DMS53 (cell line): ENCODE results near the gene GSE1.

Experiments
- DNase-seq: peaks from one replicate; lab custom pipeline; 2025; lab: John Stamatoyannopoulos, UW

Gene GSE1

DNA sequence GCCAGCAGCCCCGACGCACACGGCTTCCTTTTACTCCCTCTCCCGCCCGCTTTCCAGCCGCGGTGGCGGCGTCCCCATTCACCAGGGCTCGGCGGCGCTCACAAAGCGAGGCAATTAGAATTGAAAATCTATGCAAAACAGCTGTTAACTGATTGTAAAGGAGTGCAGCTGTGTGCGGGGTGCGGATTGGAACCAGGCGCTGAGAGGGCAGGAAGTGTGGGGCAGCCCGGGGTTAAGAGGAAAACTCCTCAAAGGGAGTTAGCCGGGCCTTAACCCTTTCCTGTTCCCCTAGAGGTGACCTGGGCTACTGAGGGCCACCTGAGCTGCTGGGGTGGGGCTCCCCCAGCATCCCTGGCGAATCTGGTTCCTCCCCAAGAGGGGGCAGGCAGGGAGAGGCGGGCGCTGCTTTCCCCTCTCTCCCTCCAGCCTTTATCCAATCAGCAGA, 5.8 kb upstream of the GSE1 start:
- peak; percentile 56 for DNase-seq

DNA sequence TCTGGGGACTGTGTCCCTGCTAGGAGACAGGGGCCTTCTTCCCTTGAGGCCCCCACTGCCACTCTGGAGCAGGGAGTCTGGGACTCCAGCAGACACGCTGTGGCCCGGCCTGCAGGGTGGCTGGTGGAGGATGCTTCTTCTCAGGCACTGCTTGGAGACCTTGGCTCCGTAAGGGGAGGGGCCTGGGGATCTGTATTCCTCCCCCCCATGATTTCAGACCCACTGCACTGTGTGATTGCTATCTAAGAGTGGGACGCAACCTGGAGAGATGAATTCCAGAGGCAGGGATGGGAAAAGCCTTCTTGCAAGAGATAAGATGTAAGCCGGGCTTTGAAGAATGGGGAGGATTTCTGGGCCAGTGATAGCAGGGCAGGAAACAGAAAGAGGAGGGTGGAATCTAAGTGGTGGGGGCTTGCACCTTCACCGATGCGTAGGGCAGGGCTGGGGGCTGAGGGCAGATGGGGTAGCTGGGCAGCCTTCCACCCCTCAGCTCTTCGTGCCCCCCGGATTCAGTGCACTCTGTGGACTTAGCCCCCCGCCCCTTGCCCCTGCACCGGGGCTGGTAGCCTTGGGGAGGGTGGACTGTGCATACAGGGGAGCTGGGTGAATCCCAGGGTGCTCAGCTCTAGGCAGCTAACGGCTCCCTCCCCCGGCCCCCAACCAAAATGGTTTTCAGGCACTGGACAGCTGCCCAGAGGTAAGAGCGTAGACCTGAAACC, 5.2 kb upstream of the GSE1 start:
- DNase-seq = peak; percentile 60

DNA sequence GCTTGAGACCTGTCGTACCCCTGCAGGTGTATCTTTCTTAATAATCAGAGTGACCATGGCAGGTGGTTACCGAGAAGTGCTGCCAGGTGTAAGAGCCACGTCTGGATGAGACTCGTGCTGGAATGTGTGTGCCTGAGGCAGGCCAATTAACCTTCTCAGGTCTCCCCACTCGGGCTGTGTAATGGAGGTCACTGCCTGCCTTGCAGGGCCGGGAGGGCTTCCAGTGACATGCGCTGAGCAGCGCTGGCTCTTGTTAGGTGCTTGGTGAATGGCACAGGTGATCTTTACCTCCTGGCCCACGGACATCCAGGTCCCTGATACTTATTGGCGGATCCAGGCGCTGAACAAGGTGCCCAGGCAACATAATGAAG, 4.6 kb upstream of the GSE1 start:
- peak; percentile 72 for DNase-seq

DNA sequence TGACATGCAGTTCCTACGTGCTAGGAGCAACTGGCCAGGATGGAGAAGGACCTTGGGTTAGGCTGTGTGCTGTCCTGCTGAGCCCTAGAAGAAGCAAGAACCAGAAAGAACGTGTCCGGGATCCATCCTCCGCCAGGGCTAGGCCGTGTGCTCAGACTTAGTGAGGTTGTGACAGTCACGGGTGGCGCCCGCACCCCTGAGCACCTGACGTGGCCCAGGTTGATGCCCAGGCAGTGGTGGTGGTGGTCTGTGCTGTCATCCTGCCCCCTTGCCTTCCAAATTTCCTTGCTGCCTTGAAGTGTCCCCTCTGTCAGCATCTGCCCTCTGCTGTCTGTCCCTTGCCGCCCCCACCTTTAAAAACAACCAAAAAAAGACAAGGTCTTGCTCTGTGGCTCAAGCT, 4.2 kb upstream of the GSE1 start:
- no peak for DNase-seq

DNA sequence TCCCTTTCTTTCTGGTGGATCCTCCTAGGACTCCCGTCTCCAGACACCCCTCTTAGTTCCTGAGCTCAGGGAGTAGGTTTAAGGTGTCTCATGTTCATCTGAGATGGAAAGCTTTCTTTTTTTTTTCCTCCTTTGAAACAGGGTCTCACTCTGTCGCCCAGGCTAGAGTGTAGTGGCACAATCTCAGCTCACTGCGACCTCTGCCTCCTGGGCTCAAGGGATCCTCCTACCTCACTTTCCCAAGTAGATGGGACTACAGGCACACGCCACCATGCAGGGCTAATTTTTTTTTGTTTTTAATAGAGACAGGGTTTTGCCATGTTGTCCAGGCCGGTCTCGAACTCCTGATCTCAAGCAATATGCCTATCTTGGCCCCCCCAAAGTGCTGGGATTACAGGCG, 3.6 kb upstream of the GSE1 start:
- DNase-seq = no peak

DNA sequence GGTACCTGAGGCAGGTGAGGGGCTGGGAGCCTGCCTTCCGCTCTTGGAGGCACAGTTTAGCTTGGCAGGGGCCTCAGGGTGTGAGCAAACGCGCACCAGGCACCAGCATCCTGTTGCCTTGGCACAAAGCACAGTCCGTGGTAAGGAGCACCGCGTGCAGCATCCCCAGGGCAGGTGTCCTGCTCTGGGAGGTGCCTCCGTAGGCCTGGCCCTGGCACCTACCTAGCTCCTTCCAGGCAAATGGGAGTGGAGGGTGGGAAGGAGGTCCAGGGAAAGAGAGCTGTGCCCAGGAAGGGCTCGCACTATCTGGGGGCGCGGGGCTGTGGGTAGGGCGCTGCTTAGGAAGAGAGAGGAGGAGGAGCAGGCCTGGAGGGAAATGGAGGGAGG, 3.1 kb upstream of the GSE1 start:
- DNase-seq = peak; percentile 81

DNA sequence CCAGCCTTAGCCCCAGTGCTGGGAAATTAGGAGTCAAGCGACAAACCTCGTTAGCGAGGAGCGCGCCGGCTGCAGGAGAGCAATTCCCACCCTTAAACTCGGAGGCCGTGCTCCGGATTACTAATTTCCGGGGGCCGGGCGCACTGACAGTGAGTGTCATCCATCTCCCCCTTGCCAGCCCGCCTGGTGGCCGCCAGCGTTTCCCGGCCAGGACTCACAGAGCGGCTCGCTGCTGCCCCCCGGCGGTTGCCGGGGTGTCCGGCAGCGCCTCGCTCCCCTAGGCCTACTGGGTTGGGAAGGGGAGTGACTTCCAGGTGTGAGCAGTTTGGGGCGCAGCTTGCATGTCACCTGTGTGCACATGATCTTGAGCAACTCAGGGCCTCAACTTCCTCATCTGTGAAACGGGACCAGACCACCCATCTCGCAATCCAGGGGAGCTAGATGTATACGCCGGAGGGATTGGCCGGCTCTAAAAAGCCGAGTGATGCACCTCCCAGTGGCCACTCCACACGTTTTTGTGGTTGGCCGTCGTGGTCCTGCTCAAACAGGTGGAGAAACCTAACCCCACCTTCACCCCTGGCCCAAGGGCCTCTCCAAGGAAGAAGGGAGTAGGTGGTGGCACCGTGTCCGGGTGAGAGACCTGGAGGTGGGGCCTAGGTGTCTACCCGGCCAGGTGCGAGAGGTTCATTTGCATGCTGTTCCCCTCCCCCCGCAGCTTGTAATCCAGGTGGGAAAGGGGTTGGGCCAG, 2.5 kb upstream of the GSE1 start:
- DNase-seq = peak; percentile 97

DNA sequence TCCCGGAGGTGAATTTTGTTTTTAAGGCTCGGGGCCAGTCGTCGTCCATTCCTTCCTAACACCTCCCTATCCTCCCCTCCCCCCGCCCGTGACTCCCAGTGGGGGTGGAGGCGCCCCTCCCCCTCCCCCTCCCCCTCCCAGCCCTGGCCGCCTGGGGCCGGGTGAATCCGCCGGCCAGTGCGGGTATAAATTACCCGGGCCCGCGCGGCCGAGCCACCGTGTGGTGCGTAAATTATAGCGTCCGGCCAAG, 2.0 kb upstream of the GSE1 start:
- DNase-seq = no peak

DNA sequence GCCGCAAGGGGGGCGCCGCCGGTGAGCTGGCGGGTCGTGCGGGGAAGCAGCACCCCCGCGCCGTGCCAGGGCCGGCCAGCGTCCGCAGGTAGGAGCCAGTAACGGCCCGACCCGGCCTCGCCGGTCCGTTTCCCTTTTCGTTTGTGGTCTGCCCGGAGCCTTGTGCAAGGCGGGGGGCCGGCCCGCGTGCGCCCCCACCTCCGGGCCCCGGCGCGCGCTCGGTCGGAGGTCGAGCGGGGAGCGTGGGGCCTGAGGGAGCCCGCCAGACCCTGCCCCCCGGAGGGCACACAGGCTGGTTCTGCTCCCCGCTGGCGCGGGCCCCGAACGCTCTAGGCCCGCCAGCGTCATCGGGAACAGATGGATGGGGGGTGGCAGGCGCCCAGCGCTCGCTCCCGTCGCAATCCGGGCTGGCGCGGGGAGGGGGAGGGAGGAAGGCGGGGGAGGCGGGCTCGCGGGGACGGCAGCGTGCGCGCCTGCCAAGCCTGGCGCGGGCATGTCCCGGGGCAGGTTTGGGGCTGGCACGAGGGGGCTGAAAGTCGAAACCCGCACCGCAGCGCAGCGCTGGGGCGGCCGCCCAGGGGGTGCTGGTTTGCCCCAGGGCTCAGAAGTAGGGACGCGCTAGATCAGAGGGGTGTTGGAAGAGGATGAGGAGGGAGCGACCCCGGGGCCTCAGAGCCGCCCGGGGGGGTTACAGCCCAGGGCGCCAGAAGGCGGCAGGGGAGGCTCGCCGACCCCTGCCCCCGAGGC, 1.5 kb upstream of the GSE1 start:
- peak; percentile 92 for DNase-seq

DNA sequence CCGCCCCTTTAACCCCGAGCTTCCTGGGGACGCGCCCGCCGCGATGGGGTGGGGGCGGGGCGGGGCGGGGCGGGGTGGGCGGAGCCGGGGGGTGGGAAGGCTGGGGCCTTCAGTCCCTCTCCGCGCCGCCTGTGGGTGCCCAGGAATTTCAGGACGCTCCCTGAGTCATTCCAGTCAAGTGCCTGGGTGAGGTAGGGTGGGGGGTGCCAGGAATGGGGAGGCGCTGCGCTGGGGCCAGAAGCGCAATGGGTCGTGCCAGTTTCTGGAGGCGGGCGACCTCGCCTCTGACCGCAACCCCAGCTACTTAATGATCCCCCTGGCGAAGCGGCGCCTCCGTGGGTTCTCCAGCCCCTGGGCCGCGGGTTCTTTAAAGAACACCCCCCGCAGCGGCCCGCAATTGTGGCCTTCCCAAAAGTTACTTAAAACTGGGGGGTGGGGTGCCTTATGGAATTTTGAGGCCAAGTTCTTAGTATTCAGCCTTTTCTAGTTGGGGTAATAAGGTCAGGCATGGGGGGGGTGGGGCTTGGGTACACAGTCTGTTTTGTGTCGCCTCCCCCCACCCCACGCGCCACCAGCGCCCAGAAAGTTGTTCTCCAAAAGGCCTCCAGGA, 826 bp upstream of the GSE1 start:
- DNase-seq = peak; percentile 95

DNA sequence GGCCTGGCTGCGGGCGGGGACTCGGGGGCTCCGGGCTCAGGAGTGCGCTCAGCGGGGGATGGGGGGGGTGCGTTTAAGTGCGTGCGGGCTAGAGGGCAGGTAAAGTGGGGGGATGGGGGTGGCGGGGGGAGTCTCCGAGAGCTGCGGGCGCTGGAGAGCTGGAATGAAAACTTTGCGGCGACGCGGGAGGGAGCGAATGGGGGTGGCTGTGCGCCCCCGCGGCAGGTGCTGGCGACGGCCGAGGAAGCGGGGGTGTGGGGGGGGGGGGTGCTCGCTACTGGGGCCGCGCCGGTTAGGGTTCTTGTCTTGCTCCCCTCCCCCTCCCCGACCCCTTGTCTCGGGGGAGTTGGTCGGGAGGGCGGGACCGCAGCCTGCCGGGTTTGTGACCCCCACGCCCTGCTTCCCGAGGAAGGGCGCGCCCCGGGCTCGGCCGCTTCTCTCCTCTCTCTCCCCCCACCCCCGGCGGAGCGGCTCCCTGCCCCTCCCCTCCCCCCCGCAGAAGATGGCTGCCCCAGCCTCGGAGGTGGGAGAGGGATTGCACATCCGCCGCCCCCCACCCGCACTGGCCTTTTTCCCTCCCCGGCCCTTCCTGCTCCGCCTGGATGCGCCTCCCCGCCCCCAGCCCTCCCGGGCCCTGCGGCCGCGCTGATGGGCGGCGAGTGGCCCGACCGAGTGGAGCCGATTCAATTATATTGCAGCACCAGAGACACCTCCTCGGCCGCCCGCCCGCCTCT, 649 bp downstream of the GSE1 start:
- peak; percentile 72 for DNase-seq

DNA sequence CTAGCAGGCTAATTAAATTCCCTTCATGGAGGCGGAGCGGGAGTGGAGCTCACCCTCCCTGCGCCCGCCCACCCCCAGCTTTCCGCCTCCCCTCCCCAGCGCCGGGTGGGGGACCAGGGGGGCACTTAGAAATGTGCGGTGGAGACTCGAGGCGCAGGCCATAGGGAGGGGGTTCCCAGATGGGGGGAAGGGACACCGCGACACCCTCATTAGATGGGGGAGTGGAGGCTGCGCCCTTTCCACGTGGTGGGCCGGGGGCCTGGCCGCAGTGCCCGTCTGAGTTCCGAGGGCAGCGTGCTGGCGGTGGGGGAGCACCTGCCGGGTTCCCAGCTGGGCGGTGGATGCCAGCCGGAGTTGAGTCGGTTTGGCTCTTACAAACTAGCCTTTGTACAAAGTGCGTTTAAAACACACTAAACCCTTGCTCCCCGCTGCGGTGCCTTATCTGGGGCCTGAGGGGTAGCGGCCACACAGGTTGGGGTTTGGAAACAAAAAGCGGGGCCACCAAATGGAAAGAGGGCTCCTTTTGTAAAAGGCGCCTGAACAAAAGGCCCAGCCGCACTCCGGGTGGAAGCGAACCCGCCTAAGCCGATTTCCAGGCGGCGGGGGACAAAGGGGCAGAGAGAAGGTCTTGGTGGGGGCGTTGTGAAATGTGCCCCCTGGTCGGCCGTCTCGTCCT, 1.4 kb downstream of the GSE1 start:
- peak; percentile 63 for DNase-seq

DNA sequence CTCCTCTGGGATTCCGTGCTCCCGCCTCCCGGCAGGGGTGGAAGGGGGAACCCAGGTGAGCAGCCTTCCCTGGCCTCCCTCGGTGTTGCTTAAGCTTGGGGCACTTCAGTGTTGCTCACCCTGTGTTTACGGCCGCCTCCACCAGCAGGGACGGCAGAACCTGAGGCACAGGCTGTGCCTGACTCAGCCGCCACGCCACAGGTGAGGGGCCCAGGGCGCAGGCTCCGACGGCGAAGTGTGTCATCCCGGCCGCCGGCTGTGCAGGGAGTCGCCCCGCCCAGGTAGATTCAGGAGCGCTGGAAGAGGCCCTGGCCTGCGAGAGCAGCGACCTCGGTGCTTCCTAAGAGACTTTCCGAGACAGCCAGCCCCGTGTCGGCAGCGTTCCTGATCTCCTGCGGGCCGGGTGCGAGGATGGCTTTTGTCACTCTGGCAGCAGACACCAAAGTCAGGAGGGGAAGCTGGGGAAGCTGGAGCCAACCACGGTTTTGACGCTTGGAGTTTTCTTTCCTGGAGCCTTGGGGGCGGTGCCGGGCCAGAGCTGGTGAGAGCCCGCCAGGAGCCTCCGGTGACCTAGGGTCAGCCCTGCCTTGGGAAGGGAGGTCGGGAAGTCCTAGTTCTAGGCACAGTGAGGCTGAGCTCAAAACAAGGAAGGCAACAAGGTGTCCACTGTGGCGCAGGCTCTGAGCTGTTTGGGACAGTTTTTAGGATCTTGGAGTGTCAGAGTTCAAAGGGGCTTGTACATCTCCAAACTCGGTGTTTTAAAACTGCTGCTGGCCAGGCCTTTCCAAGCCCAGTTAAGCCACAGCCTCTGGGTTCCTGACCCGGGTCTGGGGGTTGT, 2.1 kb downstream of the GSE1 start:
- peak; percentile 94 for DNase-seq

DNA sequence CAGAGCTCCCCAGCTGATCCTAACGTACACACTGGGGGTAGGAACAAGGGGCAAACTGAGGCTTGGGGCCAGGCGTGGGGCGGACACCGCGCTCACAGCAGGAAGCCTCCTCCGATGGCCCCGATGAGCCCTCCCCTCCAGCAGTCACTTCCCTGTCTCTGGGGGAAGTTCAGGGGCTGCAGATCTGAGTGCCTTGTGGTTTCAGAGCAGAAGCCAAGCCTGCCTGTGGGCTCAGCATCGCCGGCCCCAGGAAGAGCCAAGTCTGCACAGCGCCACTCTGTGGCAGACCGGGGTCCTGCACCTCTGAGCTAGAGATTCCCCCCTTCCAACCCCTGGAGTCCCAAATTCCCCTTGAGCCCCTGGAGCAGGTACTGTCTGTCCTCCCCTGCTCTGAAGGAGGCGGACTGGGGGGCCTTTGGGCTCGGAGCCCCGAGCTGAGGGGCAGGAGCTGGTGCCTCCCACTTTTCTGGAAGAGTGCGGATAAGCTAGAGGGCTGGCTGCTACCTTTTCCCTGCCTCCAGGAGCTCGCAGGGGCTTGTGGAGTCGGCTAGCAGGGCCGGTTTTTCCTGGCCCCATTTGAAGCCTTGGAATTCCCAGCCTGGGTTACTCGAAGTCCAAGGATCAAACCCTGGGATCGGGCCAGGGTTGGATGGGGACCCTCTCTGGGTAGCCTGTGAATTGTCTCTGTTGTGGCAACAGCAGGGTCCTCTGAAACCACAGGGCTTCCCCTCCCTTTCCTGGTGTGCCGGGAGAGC, 2.9 kb downstream of the GSE1 start:
- peak; percentile 75 for DNase-seq

DNA sequence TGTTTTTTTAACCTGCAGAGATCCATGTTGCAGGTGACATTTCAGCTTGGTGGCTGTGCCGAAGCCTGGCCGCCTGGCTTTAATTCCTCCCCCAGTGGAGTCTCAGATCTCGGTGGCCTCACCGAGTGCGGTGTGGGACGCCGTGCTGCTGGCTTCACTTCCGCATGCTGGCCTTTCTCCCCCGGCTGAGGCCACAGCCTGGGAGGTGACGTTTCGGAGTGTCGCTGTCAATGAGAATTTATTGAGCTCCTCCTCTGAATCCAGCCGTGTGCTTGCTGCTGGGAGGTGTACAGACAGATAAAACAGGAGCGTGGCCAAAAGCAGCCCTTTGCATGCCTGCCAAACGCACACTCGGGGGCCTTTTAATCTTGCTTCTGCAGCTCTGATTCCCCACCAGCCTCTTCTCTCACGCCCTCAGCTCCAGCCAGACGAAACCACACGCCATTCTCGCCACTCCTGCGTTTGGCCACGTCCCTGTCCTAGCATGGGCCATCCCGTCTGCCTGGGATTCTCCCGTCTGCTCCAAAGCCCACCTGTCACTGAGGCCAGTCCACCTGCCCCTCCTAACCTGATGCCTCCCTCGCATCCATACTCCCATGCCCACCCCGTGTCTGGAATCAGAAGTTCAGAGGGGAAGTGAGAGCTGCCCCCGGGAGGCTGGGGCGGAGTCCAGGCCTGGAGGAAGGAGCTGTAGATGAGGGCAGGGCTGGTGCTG, 3.6 kb downstream of the GSE1 start:
- no peak for DNase-seq

DNA sequence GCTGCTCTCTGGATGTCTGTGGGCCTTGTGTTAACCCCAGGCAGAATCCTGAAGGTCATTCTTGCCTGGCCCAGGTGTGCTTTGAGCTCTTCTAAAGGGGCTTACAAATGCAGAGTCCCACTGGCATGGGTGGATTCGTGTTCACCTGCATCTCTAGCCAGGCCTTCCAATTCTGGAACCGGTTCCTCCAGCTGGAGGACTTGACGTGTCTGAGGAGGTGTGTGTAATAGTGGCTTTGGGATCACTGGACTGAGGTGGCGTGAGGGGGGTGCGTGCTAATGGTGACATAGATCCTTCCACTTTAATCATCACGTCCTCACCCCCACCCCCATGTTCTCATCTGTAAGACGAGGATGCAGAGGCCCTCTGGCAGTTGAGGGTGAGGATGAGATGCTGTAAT, 4.8 kb downstream of the GSE1 start:
- DNase-seq = peak; percentile 61

DNA sequence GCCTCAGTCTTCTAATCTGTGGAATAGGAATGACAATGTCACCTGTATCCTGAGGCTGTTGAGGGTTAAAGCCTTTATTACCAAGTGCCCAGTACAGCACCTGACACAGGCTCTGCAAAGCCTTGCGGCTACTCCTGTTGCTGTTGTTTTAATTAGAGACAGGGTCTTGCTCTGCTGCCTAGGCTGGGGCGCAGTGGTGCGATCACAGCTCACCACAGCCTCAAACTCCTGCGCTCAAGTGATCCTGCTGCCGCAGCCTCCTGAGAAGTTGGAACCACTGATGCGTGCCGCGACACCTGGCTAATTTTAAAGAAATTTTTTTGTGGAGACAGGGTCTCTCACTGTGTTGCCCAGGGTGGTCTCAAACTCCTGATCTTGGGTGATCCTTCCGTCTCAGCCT, 5.4 kb downstream of the GSE1 start:
- no peak for DNase-seq

DNA sequence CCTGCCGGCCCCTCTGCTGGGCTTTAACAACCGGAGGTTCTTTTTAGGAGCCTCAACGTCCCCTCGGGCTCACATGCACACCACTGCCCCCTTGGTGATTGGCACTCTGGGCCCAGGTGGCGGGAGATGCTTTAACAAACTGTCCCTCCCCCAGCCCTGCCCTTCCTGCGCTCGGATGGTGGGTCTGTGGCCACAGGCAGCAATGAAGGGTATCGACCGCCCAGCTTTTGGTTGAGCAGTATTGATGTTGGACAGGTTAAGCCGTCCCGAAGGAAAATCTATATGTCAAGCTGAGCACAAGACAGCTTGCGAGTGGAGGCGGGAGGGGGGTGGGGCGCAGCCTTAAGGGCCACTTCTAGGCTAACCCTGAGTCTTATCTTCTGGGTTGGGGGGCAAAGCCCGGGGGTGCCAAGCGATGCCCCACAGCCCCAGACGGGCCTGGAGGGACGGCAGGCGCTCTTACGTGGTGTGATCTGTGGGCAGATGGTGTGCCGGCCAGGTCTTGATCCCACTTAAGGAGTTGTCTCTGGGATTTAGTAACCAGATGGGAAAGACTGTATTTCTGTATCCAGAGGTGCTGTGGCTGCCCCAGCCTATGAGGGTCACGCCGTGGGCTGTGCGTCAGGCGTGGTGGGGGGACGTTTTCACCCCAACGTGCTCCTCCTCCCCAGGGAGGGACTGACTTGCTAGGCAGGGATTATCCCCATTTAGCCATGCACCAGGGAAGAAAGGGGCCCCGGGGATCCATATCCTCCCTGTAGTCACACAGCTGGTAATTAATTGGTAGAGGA, 6.2 kb downstream of the GSE1 start:
- DNase-seq = no peak

DNA sequence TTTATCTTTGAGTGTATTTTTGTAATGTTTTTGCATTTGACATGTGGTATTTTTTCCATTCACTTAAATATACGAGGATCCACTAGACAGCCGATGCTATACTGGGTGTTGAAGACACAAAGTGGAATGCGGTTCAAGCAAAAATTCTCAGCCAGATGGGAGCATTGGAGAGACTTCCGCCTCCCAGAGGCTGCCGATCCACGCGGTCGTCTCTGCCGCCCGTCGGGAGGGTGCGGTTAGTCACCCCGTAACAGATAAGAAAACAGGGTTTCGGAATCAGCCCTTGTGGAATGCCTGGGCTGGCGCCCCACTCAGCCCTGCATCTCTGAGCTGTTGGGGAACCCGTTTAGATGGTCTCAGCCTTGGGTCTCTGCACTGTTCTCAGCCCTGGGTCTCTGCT, 7.3 kb downstream of the GSE1 start:
- DNase-seq = no peak
